Large intestine (tissue), 3 donors: ENCODE measurements around the gene UBE2Q2. TPM values are rescaled to one million over a fixed set of nuclear protein-coding genes. Genes with fewer than 3 reads are reported as not detected.

ENCODE experiments used
- DNase-seq, 2 donors: peaks; one replicate each; pipeline versions ENCODE4 v3.0.0 to v3.0.0-alpha.2; 2013
- H3K27ac ChIP-seq: one replicate; pipeline ENCODE4 v1.5.1; 2013; ENCODE audit warnings: low read length
- H3K27me3 ChIP-seq: 2 replicates; pipeline ENCODE4 v1.6.1; 2013; ENCODE audit warnings: low read length; ENCODE audit not compliant: control insufficient read depth, insufficient read depth
- H3K36me3 ChIP-seq: 2 replicates; pipeline ENCODE4 v1.6.1; 2013; ENCODE audit warnings: low read length; ENCODE audit not compliant: control insufficient read depth, insufficient read depth
- H3K4me1 ChIP-seq: one replicate; pipeline ENCODE4 v1.6.1; 2013; ENCODE audit warnings: low read length; ENCODE audit not compliant: control insufficient read depth, insufficient read depth
- H3K4me3 ChIP-seq: one replicate; pipeline ENCODE4 v1.5.1; 2013; ENCODE audit warnings: low read length
- H3K9me3 ChIP-seq: one replicate; pipeline ENCODE4 v1.6.1; 2013; ENCODE audit warnings: mild to moderate bottlenecking, low read depth, low read length, moderate library complexity; ENCODE audit not compliant: control insufficient read depth
- WGBS: methylation state at CpG from one replicate; pipeline ENCODE4 v1.1.5; 2013; ENCODE audit warnings: low lambda C conversion rate; ENCODE audit not compliant: insufficient coverage; 5-methylcytosine and 5-hydroxymethylcytosine counted together
- polyA plus RNA-seq: library from polyadenylated mRNA; unstranded; fragments of 120-200 nt; gene quantifications from one replicate; pipeline ENCODE4 v1.2.1, GENCODE V29; 2013

Gene UBE2Q2
- polyA plus RNA-seq, 1 donor: 16.6 TPM

DNA sequence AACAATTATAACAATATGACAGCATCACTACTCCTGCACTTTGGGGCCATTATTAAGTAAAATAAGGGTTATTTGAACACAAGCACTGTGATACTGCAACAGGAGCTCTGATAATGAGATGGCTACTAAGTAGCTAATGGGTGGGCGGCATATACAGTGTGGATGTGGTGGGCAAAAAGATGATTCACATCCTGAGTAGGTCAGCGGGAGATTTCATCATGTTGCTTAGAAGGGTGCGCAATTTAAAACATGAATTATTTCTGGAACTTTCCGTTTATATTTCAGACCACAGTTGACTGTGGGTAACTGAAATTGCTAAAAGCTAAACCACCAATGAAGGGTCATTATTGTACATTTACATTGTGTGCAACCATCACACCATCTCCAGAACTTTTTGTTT lies 102.7 kb downstream of the UBE2Q2 start:
- Histone ChIP-seq H3K4me1 (no peaks in the 10 kb centered on the region), H3K27me3 (peaks cover 5% of the 10 kb centered on the region), H3K36me3 (no peaks in the 10 kb centered on the region), H3K4me3 (no peak overlapping the region), H3K27ac (no peak overlapping the region), H3K9me3 (no peaks in the 10 kb centered on the region)
- no peak for DNase-seq
- no CpG with 5 or more reads among the region's 4 CpGs for WGBS

DNA sequence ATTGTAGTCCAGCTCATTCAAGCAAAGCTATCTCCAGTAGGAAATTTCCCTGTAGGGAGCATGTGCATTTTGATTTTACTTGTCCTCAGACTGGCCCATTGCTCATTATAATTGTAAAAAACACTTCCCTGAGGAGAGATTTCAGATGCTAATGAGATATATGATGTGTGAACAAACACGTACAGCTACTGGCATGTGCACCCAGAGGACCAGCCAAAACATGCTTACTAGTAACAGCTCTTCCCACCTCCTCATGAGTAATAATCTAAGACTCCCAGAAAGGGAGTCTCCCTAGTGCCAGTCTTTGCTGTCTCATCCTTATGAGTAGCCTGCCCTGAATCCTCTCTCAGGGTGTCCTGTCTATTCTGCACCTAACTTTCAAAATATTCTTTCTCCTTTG lies 103.8 kb downstream of the UBE2Q2 start:
- no peak overlapping the region for H3K27ac ChIP-seq
- no peaks in the 10 kb centered on the region for H3K4me1 ChIP-seq
- H3K4me3 ChIP-seq: no peak overlapping the region
- no peaks in the 10 kb centered on the region for H3K36me3 ChIP-seq
- no peaks in the 10 kb centered on the region for H3K9me3 ChIP-seq
- no peak for DNase-seq
- no CpG with 5 or more reads among the region's 1 CpG for WGBS
- peaks cover 5% of the 10 kb centered on the region for H3K27me3 ChIP-seq

DNA sequence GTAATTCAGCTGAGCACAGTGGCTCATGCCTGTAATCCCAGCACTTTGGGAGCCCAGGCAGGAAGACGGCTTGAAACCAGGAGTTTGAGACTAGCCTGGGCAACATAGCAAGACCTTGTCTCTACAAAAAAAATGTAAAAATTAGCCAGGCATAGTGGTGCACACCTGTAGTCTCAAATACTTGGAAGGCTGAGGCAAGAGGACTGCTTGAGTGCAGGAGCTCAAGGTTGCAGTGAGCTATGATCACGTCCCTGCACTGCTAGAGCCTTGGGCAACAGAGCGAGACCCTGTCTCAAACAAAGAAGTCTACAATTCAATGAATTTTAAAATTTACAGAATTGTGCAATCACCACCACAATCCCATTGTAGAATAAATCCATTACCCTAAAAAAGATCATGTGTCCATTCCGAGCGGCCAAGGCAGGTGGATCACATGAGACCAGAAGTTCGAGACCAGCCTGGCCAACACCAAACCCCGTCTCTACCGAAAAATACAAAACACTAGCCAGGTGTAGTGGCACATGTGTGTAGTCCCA lies 105.6 kb downstream of the UBE2Q2 start:
- H3K9me3 ChIP-seq: no peaks in the 10 kb centered on the region
- no peak overlapping the region for H3K27ac ChIP-seq
- no peaks in the 10 kb centered on the region for H3K4me1 ChIP-seq
- H3K36me3 ChIP-seq: no peaks in the 10 kb centered on the region
- DNase-seq: no peak
- no peak overlapping the region for H3K4me3 ChIP-seq
- peaks cover 5% of the 10 kb centered on the region for H3K27me3 ChIP-seq
- 100% methylated on average over 1 of the region's 8 CpGs for WGBS

Other genes starting within 250 kb of the UBE2Q2 start
- gene SNUPN, start 217.7 kb upstream of the UBE2Q2 start, polyA plus RNA-seq: 21.3 TPM
- 63.1 TPM for gene IMP3, start 203.2 kb upstream of the UBE2Q2 start, polyA plus RNA-seq
- gene SNX33, start 195.5 kb upstream of the UBE2Q2 start, polyA plus RNA-seq: 16.6 TPM
- gene CSPG4, start 130.6 kb upstream of the UBE2Q2 start, polyA plus RNA-seq: 6.9 TPM
- gene FBXO22, start 60.4 kb downstream of the UBE2Q2 start, polyA plus RNA-seq: 24.9 TPM
- 1.6 TPM for gene NRG4, start 169.0 kb downstream of the UBE2Q2 start, polyA plus RNA-seq
- 1.3 TPM for gene TMEM266, start 216.5 kb downstream of the UBE2Q2 start, polyA plus RNA-seq